Measurements from ENCODE around the gene POLD2.
"Not testable (repeated sequence)": the region's sequence is repeated elsewhere in the genome, so short reads cannot be mapped to it uniquely, and the experiment has no call there.

POLD2 gene

DNA sequence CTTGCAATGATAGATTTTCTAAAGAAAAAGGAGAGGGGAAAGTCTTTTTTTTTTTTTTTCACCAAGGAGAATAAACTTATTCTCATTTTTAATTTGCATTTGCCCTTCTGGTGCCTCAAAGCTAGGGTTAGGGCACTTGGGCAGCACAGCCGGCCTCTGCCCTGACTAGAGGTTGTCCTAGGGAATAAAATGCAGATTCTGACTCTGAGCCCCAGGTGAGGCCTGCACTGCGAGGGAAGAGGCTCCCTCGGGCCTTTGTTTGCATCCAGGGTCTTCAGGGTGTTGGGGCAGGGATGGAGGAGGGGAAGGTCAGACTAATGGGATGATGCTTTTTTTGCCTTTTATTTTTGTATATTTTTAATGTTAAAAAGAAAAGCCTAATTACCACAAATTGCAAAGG, 9.9 kb upstream of the POLD2 start:
- no peak overlapping the region for H3K4me3 ChIP-seq (ENCODE audit: low read depth, low read length)
- DNase-seq (ENCODE audit: low read depth): no peak
- no peak for TF ChIP-seq POLR2A (IDR thresholded peaks at IDR 0.05; ENCODE audit: extremely low read depth, insufficient read length)
- TF ChIP-seq, protein P1, sequence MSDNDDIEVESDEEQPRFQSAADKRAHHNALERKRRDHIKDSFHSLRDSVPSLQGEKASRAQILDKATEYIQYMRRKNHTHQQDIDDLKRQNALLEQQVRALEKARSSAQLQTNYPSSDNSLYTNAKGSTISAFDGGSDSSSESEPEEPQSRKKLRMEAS (IDR thresholded peaks at IDR 0.05; ENCODE audit: low read depth, low read length): no peak
- TF ChIP-seq MYC (IDR thresholded peaks at IDR 0.05; ENCODE audit: low read depth, low read length): no peak
- TF ChIP-seq, protein P2, sequence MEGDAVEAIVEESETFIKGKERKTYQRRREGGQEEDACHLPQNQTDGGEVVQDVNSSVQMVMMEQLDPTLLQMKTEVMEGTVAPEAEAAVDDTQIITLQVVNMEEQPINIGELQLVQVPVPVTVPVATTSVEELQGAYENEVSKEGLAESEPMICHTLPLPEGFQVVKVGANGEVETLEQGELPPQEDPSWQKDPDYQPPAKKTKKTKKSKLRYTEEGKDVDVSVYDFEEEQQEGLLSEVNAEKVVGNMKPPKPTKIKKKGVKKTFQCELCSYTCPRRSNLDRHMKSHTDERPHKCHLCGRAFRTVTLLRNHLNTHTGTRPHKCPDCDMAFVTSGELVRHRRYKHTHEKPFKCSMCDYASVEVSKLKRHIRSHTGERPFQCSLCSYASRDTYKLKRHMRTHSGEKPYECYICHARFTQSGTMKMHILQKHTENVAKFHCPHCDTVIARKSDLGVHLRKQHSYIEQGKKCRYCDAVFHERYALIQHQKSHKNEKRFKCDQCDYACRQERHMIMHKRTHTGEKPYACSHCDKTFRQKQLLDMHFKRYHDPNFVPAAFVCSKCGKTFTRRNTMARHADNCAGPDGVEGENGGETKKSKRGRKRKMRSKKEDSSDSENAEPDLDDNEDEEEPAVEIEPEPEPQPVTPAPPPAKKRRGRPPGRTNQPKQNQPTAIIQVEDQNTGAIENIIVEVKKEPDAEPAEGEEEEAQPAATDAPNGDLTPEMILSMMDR (IDR thresholded peaks at IDR 0.05; ENCODE audit: low read depth, low read length): no peak

DNA sequence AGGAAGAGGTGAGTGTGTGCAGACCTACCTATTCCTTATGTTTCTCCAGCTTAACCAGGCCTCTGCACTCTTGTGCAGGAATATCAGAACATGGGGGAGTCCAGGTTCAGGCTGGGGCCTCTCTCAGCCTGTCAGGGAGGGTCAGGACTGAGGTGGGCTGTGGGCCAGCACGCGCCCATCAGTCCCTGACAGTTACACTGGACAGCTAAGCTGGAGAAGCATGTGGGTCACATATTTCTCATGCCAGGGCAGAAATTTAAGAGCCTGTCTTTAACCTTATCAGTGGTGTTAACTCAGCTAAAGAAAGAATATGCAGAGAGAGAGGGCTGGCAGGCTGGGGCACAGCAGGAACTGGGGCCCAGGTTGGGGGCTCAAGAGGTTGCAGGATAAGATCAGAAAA, 8.7 kb upstream of the POLD2 start:
- DNase-seq (ENCODE audit: low read depth): no peak
- TF ChIP-seq, protein P2 (IDR thresholded peaks at IDR 0.05; ENCODE audit: low read depth, low read length): no peak
- TF ChIP-seq, protein P1 (IDR thresholded peaks at IDR 0.05; ENCODE audit: low read depth, low read length): no peak
- TF ChIP-seq POLR2A (IDR thresholded peaks at IDR 0.05; ENCODE audit: extremely low read depth, insufficient read length) (no peak), MYC (IDR thresholded peaks at IDR 0.05; ENCODE audit: low read depth, low read length) (no peak)
- no peak overlapping the region for H3K4me3 ChIP-seq (ENCODE audit: low read depth, low read length)

DNA sequence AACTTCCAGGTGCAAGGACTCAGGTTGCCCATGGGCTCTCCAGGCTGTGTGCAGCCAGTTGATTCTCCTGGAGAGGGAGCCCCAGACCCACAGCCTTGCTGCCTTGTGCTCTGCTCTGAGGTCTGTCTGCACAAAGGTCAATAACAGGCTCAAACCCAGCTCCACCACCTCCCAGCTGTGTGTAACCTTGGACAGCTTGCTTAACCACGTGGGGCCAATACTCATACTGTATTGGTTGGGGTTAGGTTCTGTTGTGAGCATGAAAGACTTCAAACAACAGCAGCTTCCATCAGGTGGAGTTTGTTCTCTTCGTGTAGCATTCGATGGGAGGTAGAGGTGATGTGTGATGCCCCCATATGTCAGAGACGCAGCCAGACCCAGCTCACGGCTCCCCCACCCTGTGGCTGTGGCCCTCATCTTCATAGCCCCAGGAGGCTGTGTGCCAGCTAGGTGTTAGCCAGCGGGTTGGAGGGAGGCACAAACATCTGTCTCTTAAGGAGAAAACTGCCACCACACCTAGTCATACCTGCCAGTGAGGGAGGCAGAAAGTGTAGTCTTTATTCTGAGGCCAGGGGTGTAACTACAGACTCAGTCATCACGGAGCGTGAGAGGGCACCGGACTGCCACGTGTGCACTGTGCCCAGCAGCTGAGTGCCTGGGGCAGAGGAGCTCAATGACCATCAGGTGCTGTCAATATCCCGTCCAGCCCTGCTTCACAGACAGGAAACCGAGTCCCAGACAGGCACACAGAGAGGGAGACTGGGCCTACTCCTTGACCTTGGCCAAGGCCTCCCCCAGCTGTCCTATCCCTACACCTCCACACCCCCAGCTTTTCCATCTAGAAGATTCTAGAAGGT, 8.1 kb upstream of the POLD2 start:
- H3K4me3 ChIP-seq (ENCODE audit: low read depth, low read length): no peak overlapping the region
- TF ChIP-seq, protein P2 (IDR thresholded peaks at IDR 0.05; ENCODE audit: low read depth, low read length): peak; percentile 39
- TF ChIP-seq, protein P1 (IDR thresholded peaks at IDR 0.05; ENCODE audit: low read depth, low read length): peak; percentile 85
- no peak for TF ChIP-seq POLR2A (IDR thresholded peaks at IDR 0.05; ENCODE audit: extremely low read depth, insufficient read length)
- DNase-seq (ENCODE audit: low read depth): peak; percentile 64

DNA sequence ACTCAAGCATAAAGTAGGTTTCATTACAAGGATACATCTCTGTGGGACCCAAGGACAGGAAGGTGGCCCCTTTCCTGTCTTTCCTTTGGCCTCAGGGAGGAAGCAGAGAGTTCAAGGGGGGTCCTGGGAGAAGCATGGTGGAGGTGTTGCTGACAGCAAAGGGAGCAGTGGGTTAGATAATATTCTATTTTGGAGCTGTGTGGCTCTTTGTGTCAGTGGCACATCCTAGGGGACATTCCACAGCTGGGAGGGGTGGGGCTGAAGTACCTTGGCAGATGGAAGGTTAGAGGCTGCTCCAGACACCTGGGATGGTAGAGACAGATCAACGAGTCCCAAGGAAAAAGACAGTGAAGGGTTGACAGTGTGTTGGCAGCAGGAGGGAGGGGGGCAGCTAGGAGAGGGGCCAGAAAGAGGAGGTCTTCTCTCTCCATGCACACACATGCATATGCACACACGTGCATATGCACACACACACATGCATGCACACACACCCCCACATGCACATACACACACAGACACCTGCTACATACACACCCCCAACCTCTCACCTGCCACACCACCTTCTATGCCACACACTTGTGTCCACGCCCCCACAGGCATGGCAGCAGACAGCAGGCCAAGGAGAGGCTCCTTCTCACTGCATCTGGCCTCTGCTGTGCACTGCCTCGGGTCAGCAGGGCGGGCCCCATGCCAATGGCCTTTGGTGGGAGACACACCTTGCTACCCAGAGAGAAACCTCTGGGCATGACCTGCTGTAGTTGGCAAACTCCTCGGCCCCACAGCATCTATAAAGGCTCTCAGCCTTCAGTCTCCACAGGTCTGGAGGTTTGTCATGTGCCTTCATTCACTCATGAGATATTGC, 5.6 kb upstream of the POLD2 start:
- TF ChIP-seq, protein P1 (IDR thresholded peaks at IDR 0.05; ENCODE audit: low read depth, low read length): no peak
- TF ChIP-seq MYC (IDR thresholded peaks at IDR 0.05; ENCODE audit: low read depth, low read length) (no peak), POLR2A (IDR thresholded peaks at IDR 0.05; ENCODE audit: extremely low read depth, insufficient read length) (no peak)
- TF ChIP-seq, protein P2 (IDR thresholded peaks at IDR 0.05; ENCODE audit: low read depth, low read length): no peak
- no peak overlapping the region for H3K4me3 ChIP-seq (ENCODE audit: low read depth, low read length)
- no peak for DNase-seq (ENCODE audit: low read depth)

DNA sequence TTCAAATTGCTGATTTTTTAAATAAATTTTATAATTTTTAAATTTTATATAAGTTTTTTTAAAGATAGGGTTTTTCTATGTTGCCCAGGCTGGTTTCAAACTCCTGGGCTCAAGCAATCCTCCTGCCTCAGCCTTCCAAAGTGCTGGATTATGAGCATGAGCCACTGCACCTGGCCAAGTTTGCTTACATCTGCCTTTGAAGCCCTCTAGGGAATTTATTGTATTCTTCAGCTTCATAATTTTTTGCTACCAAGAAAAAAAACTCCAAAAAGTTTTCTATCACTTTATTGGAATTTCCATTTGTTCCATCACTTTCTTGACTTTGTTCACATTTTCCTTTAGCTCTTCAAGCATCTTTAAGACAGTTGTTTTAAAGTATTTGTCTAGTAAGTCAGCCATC, 3.8 kb upstream of the POLD2 start:
- no peak for DNase-seq (ENCODE audit: low read depth)
- no peak overlapping the region for H3K4me3 ChIP-seq (ENCODE audit: low read depth, low read length)

DNA sequence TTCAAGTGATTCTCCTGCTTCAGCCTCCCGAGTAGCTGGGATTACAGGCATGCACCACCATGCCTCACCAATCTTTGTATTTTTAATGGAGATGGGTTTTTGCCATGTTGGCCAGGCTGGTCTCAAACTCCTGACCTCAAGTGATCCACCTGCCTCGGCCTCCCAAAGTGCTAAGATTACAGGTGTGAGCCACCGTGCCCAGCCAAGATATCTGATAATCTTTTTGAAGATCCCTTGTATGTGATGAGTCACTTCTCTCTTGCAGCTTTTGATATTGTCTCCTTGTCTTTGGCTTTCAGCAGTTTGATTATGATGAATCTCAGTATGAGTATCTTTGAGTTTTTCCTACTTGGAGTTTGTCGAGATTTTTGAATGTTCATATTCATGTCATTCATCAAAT, 3.2 kb upstream of the POLD2 start:
- DNase-seq (ENCODE audit: low read depth); H3K4me3 ChIP-seq (ENCODE audit: low read depth, low read length): not testable (repeated sequence)

More for the DNA sequence above, 3.8 kb upstream of the POLD2 start:
- no peak for TF ChIP-seq MYC (IDR thresholded peaks at IDR 0.05; ENCODE audit: low read depth, low read length)
- TF ChIP-seq, protein P2 (IDR thresholded peaks at IDR 0.05; ENCODE audit: low read depth, low read length): no peak

Data from NB4 (cell line).